ENCODE measurements around the gene HIGD1C. TPM values are rescaled to one million over a fixed set of nuclear protein-coding genes. Genes with fewer than 3 reads are reported as not detected.
"Not testable (repeated sequence)": the region's sequence is repeated elsewhere in the genome, so short reads cannot be mapped to it uniquely, and the experiment has no call there.

The HIGD1C gene
- total RNA-seq, 4 donors from 2014 or later: not detected

DNA sequence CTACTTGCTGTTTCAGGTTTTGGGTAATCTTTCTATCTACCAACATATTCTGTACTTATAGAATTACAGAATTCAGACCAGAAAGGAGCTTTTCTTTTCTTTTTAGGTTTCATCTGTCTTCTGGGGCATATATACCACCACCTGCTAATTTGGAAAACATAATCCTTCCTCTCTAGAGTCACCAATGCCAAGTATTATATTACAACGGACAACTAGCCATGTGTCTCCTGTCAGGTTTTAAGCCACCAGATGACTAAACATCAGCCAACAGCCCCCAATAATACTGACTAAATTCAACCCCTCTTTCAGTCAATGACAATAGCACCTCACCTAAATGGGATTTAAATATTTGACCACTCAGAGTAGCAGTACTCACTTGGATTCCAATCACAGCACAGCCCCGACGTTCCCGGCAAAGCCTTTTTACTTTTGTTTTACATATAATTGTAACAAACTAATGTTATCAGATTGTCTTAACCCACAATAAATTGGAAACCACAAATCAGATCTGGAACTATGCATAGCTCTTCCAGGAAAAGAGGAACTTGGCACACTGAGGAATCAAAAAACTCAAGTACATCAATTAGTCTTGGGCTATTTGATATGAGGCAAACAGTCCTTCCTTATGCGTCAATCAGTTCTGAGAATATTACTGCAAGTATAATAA lies 60.4 kb downstream of the HIGD1C start:
- Histone ChIP-seq H3K36me3 (no peaks in the 10 kb centered on the region), H3K4me1 (peaks cover 51 to 60% of the 10 kb centered on the region in 2 donors), H3K27me3 (no peaks in the 10 kb centered on the region), H3K9me3 (no peaks in the 10 kb centered on the region), H3K27ac (peak overlapping the region; percentile 57 to 85 (median 82)), H3K4me3 (replicated peaks in 1 of 3) (no peak overlapping the region)
- TF ChIP-seq, protein P1, sequence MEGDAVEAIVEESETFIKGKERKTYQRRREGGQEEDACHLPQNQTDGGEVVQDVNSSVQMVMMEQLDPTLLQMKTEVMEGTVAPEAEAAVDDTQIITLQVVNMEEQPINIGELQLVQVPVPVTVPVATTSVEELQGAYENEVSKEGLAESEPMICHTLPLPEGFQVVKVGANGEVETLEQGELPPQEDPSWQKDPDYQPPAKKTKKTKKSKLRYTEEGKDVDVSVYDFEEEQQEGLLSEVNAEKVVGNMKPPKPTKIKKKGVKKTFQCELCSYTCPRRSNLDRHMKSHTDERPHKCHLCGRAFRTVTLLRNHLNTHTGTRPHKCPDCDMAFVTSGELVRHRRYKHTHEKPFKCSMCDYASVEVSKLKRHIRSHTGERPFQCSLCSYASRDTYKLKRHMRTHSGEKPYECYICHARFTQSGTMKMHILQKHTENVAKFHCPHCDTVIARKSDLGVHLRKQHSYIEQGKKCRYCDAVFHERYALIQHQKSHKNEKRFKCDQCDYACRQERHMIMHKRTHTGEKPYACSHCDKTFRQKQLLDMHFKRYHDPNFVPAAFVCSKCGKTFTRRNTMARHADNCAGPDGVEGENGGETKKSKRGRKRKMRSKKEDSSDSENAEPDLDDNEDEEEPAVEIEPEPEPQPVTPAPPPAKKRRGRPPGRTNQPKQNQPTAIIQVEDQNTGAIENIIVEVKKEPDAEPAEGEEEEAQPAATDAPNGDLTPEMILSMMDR (IDR thresholded peaks at IDR 0.05): no peak
- TF ChIP-seq POLR2A (IDR thresholded peaks at IDR 0.05): no peak
- DNase-seq: no peak
- intact Hi-C loops (cut with DNase I): no loop called here
- 77 to 85% methylated on average over 5 of the region's 5 CpGs for WGBS, 2 donors

DNA sequence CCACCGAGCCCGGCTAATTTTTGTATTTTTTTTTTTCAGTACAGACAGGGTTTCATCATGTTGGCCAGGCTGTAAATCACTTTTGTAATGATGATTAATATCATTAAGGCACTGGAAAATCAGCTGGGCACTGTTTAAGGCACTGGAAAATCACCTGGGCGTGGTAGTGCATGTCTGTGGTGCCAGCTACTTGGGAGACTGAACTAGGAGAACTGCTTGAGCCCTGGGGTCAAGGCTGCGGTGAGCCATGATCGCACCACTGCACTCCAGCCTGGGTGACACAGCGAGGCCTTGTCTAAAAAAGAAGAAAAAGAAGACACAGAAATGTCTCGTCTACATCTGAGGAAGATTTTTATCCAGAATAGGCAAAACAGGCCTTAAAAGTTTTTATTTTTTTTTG lies 61.1 kb downstream of the HIGD1C start:
- H3K4me3 ChIP-seq (replicated peaks in 1 of 3): no peak overlapping the region
- H3K36me3 ChIP-seq: no peaks in the 10 kb centered on the region
- peak overlapping the region; percentile 37 to 85 (median 82) for H3K27ac ChIP-seq
- H3K4me1 ChIP-seq: peaks cover 50 to 52% of the 10 kb centered on the region in 2 donors
- no peaks in the 10 kb centered on the region for H3K9me3 ChIP-seq
- TF ChIP-seq, protein P1 (IDR thresholded peaks at IDR 0.05): no peak
- TF ChIP-seq POLR2A (IDR thresholded peaks at IDR 0.05): no peak
- H3K27me3 ChIP-seq: no peaks in the 10 kb centered on the region
- DNase-seq: peak; percentile 17 to 30
- WGBS, 2 donors: 83 to 89% methylated on average over 7 of the region's 7 CpGs
- intact Hi-C loops (cut with DNase I): no loop called here

DNA sequence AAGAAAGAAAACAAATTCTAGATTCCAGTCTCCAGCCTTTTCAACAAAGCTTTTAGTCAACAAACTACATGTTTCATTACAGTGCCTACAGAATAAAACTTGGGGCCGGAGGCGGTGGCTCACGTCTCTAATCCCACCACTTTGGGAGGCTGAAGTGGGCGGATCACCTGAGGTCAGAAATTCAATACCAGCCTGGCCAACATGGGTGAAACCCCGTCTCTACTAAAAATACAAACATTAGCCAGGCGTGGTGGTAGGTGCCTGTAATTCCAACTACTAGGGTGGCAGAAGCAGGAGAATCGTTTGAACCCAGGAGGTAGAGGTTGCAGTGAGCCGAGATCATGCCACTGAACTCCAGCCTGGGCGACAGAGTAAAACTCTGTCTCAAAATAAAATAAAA lies 62.1 kb downstream of the HIGD1C start:
- Histone ChIP-seq H3K27ac (peak overlapping the region in 1 of 3 donors; percentile 21), H3K4me1 (peaks cover 41 to 43% of the 10 kb centered on the region in 2 donors)
- H3K36me3 ChIP-seq; DNase-seq; H3K9me3 ChIP-seq; H3K4me3 ChIP-seq (replicated peaks in 1 of 3); H3K27me3 ChIP-seq; intact Hi-C loops (cut with DNase I): not testable (repeated sequence)
- 74 to 79% methylated on average over 9 of the region's 9 CpGs for WGBS, 2 donors

DNA sequence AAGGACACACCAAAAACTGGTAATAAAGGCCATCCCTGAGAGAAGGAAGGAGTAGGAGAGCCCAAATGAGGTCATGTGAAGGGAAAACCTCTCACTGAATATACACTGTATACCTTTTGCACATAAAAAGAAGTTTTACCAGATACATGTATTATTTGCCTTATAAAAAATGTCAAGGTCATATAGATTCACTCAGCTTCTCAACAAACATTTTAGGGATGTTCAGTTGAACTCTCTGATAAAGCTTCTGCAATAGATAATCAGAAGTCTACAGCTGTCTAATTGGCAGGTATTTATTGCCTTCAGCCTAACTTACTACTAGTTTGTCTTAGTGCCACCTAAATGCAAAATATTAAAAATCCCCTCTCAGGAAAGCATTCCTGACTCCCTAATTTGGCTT lies 65.1 kb downstream of the HIGD1C start:
- TF ChIP-seq, protein P1 (IDR thresholded peaks at IDR 0.05): no peak
- no peak for TF ChIP-seq POLR2A (IDR thresholded peaks at IDR 0.05)
- intact Hi-C loops (cut with DNase I): no loop called here
- H3K4me3 ChIP-seq (replicated peaks in 1 of 3): no peak overlapping the region
- no peaks in the 10 kb centered on the region for H3K36me3 ChIP-seq
- H3K9me3 ChIP-seq: no peaks in the 10 kb centered on the region
- no peak overlapping the region for H3K27ac ChIP-seq
- no peaks in the 10 kb centered on the region for H3K27me3 ChIP-seq
- DNase-seq: no peak
- peaks cover 23 to 32% of the 10 kb centered on the region in 2 donors for H3K4me1 ChIP-seq

DNA sequence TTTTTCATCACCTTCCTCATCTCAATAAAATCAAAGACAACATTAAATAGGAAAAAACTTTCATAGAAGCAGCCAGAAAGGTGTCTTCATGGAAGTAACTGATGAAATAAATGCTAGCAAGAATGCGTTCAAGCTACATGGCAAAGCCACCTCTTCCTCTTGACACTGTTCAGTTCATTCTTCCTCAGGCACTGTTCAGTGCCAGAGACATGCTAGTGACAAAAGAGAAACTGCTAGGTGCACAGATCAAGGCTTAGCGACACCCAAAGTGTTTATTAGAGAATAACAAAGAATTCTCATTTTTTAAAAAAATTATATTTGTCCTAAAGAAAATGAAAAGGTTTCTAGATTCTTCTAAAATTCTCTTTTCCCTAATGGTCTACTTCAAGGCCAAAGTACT lies 66.6 kb downstream of the HIGD1C start:
- H3K27ac ChIP-seq: no peak overlapping the region
- H3K4me3 ChIP-seq (replicated peaks in 1 of 3): no peak overlapping the region
- H3K4me1 ChIP-seq: peaks cover 22 to 35% of the 10 kb centered on the region in 2 donors
- no peaks in the 10 kb centered on the region for H3K27me3 ChIP-seq
- no peak for DNase-seq
- TF ChIP-seq, protein P1 (IDR thresholded peaks at IDR 0.05): no peak
- no peak for TF ChIP-seq POLR2A (IDR thresholded peaks at IDR 0.05)
- WGBS, 2 donors: 90 to 96% methylated on average over 2 of the region's 2 CpGs
- H3K36me3 ChIP-seq: no peaks in the 10 kb centered on the region
- intact Hi-C loops (cut with DNase I): no loop called here
- no peaks in the 10 kb centered on the region for H3K9me3 ChIP-seq

Data from thyroid gland (tissue), 4 donors.